Activated effector memory CD4-positive, alpha-beta T cell treated with Interleukin-2 at 50 U/mL for 16 hours (primary cell): ENCODE data around the gene C17orf50.

Experiments
- DNase-seq: peaks from one replicate; pipeline ENCODE4 v3.0.0-alpha.2; 2020

The C17orf50 gene

GRCh38 chr17:35760587-35760986 lies at the start of gene C17orf50:
Gene C17orf50, plus strand, starts transcription at chr17:35760887. Its CDS starts 55 bp downstream, at chr17:35760942.
- DNase-seq: no peak

DNA sequence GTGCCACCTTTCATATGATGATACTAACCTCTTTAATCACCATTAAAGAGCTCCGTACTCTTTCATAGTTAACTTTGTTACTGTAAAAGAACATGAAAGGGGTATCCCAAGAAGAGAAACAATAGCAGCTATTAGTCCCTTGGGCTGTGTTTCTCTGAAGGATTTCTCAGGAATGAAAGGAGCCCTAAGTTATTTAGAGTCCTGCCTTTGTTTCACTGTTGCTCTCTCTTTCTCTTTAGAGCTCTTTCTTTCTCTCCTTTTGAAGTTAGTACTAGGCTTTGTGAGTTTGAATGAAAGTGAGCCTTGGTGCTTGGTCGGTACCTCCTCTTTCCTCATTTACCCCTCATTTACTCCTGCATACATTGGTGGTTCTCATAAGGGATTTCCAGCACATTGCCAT lies 49.7 kb upstream of the C17orf50 start:
- no peak for DNase-seq

GRCh38 chr17:35713069-35713728 lies 47.5 kb upstream of the C17orf50 start:
- DNase-seq: no peak

- DNase-seq: no peak
These were observed 45.7 kb upstream of the C17orf50 start for GRCh38 chr17:35714988-35715387.

DNA sequence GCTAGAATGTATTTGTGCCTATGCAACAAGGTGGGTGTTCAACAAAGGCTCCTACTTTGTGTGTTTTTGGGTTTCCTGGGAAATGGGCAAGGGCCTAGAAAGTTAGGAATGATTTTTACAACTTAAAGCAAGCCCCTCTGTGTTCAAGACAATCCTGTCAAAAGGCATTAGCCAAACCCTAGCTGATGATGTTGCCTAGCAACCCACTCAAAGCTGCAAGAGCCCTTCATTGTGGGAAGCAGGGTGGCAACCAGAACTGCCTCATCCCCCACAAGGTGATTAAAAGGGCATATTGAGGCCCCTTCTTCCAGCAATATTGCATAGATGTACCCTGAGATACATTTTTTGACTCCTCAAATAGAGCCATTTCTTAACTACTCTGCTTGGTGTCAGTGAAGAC lies 45.3 kb upstream of the C17orf50 start:
- DNase-seq: no peak

DNA sequence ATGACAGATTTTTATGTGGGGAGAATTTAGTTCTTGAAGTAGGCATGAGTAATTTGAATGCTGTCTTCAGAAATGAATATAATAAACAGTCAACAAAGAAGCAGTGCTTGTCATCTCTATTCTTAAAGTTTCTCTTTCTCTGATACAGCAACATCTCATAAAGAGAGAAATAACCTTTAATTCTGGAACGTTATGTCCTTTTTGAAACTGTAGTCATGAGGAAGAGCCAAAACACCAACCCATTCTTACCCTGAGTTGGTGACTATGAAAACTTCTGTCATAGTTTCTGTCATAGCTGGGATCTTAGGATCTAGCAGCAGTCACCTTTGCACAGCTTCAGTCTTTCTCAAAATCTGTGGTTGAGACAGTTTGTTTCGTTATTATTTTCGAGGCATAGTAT lies 44.5 kb upstream of the C17orf50 start:
- DNase-seq: no peak

GRCh38 chr17:35716897-35717465 lies 43.7 kb upstream of the C17orf50 start:
- DNase-seq: no peak

GRCh38 chr17:35717475-35717874 lies 43.2 kb upstream of the C17orf50 start:
- DNase-seq: no peak

- no peak for DNase-seq
These were observed 37.0 kb upstream of the C17orf50 start for GRCh38 chr17:35723735-35724134.

- DNase-seq: no peak
These were observed 35.6 kb upstream of the C17orf50 start for GRCh38 chr17:35725058-35725457.

- no peak for DNase-seq
These were observed 34.9 kb upstream of the C17orf50 start for GRCh38 chr17:35725802-35726126.

DNA sequence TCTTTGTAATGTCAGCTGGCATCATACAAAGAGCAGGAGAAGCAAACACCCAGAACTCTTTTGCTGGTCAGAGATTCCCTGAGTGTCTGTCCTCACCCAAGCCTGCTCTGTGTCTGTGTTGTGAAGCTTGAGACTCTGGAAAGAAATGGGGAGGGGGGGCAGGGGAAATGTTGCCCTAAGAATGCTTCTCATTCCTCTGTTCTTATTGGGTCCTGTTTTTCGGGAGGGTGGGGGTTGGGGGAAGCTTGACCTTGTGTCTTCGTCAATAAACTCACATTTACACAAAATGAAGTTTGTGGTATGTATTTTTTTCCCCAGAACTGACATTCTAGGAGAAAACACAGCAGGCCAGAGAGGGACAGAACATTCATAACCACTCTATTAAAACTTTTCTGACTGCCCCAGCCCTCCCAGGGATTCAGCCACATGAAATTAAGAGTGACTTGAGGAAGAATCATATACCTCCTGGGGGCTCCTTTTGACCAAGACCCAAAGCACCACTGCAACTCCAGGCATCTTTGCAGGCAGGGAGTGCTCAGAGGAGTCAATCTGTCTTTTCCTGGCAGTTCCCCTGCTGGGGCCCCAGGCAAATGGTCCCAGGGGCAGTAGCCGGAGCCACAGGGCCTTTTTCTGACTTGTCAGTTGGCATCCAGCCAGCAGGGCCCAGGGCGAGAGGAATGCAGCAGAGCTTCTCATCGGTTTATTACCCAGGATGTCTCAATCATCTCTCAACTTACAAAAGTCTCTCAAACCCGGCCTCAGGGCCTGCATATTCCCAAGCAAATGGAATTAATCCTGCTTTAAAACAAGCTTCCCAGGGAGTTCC lies 34.3 kb upstream of the C17orf50 start:
- no peak for DNase-seq

DNA sequence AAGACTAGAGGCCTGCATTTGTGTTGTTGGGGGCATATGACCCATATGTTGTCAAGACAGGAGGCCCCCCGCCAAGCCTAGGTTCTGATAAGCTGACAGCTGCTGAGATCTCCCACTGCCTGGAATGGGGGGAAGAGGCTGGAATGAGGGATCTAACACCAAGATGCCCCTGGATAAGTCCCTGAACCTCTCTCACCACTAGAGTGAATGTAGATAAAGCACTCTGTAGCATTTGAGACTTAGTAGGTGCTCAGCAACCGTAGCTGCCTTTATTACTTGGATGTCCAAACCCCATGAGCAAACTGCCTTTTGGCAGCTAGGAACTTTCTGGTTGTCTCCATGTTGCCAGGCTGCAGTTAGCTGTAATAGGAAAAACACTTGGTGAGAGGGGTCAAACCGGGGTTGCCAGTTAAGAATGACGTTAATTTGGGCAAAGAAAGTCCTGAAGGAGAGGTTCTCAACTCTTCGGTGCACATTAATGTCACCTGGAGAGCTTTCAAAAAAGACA lies 33.7 kb upstream of the C17orf50 start:
- no peak for DNase-seq

DNA sequence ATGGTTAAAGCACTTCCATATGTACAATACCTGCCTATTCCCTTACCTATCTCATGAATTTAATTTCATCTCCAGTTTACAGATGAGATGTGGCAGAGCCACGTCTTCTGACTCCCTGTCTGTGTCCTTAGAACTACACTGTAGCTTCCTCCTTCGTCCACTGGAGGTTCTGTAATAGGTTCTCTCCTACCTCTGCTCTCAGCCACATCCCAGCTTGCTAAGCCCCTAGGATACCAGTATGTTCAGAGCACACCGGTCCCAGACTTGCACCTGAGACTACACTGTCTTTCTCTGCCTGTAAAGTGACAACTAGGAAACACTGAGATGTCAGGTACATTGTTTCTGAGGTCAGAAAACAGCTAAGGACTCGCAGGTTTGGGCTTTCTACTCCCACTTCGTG lies 33.1 kb upstream of the C17orf50 start:
- DNase-seq: no peak

GRCh38 chr17:35728551-35728950 lies 32.1 kb upstream of the C17orf50 start:
- no peak for DNase-seq

DNA sequence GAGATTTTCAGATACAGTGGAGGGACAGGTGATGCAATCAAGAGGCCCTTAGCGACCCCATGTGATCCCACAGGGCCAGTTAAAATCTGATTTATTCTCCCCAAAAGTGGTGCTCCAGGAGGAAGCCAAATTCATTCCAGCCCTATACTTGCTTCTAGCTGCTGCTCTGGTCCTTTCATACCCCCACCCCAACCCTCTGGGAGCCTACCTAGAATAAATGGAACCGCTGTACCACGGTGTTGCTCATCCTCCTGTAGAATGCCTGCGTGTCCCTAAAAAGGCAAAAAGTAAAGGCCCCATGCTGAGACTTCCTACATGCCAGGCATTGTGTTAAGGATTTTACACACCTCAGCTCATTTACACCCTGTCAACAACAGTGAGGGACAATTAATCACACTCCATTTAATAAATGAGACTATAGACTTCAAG lies 31.3 kb upstream of the C17orf50 start:
- DNase-seq: no peak

- no peak for DNase-seq
These were observed 30.2 kb upstream of the C17orf50 start for GRCh38 chr17:35730400-35731005.

DNA sequence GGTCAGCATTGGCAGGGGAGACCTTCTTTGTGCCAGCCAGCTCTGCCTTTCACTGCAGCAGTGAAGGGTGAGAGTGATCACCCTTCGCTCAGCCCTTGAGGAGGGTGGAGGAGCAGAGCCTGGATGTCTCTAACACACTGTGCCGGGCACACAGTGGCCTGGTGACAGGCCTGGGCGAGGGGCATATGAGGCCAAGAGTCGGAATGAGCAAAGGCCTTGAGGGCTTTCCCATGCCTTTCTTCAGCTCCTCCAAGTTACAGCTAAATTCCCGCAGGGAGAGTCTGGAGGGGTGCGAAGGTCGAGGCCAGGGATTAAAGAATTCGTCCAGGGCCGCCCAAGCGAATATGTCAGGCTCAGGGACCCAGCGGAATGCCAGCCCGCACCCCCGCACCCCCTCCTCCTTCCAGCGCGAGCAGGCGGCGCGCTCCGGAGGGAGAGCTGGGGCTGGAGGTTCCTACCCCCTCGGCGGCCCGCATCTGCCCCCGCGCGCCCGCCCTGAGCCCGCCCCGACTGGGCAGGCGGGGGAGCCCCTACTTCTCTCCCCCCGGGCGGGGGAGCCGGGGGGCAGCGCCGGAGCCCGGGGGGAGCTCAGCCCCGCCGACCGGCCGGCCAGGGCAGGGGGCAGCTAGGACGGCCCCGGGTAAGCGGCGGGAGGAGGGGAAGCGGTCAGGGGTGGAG lies 29.3 kb upstream of the C17orf50 start, which contains the start of gene RASL10B:
Gene RASL10B, plus strand, starts transcription at position 401 of the 678 bp plus-strand sequence. CDS start 3,546 bp downstream, outside the sequence.
- peak; percentile 15 for DNase-seq

DNA sequence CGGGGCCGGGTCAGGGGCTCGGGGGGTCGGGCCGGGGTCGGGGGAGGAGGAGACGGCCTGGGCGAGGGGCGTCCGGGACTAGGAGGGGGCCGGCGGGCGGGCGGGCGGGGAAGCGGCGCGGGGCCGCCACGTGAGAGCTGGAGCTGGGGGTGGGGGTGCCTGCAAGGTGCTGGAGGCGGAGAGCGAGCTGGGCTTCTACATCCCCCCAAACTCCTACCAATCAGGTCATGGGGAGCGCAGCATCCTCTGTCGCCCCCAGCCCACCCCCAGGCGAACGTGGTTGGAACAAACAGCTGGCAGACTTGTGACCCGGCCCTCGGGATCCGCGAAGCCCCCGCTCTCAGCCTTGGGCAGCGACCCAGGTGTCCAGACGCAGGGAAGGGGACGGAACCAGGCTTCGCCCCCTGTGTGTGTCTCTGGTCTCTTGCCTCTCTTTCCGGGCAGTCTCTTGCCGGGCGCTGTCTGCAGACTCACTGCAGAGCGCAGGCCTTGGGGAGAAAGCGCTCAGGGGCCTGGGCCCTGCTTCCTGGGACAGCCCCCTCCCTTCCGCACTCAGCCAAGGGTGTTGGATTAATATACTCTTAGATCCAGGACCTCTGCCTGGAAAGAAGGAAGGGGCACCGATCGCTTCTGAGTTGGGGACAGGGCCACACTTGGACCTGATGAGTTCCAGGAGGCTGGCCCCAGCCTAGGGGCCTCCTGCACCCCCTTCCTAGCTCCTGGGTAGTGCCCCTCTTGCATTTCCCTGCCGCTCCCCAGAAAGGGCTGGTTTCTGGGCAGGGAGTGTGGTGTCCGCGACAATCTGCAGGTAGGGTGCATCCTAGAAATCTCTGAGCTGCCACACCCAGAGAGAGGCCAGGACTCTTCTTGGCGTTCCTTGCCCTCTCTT lies 28.5 kb upstream of the C17orf50 start:
- DNase-seq: no peak

- no peak for DNase-seq
These were observed 27.9 kb upstream of the C17orf50 start for GRCh38 chr17:35732806-35733136.

DNA sequence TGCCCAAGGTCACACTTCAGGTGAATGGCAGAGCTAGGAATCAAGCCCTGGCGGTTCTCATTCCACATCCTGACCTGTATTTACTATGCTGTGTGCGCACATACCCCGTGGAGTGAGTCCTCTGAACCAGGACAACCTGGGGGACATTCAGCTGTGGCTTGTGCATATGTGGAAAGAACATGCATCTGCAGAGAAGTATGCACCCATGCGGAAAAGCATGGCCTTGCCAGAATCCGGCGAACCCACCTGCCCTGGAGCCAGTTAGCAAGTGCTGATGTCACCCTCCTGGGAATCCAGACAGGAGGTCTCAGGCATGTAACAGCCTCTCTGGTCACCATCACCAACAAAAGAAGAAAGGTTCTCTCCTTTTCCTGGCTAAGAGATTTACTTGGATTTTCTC lies 27.3 kb upstream of the C17orf50 start:
- DNase-seq: no peak

- no peak for DNase-seq
These were observed 26.3 kb upstream of the C17orf50 start for GRCh38 chr17:35734396-35734795.
